ENCODE measurements around the gene LSAMP. TPM values are rescaled to one million over a fixed set of nuclear protein-coding genes. Genes with fewer than 3 reads are reported as not detected.

Gene LSAMP
- total RNA-seq, 6 experiments from 2014 or later: under 0.01 to 0.22 (median 0.12) TPM; not detected in 1

DNA sequence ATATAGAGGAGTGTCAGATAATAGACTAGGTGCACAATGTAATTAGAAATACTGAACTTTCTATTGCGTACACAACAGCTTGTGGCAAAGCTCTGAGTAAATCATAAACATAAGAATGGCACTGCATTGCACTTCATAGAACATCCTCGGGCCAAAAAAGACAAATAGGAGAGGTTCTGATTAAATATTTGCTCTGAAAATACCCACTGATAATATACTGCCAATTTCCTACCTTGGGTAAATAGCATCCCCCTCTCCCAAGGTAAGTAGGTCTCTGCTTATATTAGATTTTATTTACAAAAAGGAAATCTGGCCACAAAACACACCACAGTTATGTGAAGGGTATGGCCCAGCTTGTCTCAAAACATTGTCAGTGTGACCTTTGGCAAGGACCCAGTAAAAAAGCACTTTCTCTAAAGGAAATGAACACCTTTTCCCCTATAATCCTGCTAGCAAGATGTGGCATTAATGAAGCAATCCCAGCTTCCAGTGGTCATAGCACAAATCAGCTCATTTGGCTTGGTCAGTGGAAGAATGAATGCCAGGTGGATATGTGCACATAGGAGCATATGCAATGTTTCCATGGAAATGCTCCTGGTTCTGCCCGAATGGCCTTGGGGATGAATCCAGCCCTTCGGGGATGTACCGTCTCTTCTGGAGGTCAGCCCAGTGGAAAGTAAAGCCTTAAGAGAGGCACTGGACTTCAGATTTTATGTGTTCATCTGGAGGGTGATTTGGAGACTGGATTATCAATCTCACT, 315.9 kb downstream of the LSAMP start:
- WGBS (ENCODE audit: insufficient coverage, low coverage, low lambda C conversion rate, missing lambda C conversion rate): 13% methylated on average over 5 of the region's 5 CpGs
- TF ChIP-seq, protein P1, sequence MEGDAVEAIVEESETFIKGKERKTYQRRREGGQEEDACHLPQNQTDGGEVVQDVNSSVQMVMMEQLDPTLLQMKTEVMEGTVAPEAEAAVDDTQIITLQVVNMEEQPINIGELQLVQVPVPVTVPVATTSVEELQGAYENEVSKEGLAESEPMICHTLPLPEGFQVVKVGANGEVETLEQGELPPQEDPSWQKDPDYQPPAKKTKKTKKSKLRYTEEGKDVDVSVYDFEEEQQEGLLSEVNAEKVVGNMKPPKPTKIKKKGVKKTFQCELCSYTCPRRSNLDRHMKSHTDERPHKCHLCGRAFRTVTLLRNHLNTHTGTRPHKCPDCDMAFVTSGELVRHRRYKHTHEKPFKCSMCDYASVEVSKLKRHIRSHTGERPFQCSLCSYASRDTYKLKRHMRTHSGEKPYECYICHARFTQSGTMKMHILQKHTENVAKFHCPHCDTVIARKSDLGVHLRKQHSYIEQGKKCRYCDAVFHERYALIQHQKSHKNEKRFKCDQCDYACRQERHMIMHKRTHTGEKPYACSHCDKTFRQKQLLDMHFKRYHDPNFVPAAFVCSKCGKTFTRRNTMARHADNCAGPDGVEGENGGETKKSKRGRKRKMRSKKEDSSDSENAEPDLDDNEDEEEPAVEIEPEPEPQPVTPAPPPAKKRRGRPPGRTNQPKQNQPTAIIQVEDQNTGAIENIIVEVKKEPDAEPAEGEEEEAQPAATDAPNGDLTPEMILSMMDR (IDR thresholded peaks at IDR 0.05): no peak
- no peak for TF ChIP-seq POLR2A (IDR thresholded peaks at IDR 0.05)
- no peak for DNase-seq
- Histone ChIP-seq H3K27ac (no peak overlapping the region), H3K36me3 (no peaks in the 10 kb centered on the region), H3K9me3 (no peaks in the 10 kb centered on the region), H3K4me3 (no peak overlapping the region), H3K27me3 (no peaks in the 10 kb centered on the region), H3K4me1 (no peaks in the 10 kb centered on the region)
- peak; percentile 33 to 80 (median 66) for ATAC-seq
- intact Hi-C loops (cut with DNase I): no loop called here

DNA sequence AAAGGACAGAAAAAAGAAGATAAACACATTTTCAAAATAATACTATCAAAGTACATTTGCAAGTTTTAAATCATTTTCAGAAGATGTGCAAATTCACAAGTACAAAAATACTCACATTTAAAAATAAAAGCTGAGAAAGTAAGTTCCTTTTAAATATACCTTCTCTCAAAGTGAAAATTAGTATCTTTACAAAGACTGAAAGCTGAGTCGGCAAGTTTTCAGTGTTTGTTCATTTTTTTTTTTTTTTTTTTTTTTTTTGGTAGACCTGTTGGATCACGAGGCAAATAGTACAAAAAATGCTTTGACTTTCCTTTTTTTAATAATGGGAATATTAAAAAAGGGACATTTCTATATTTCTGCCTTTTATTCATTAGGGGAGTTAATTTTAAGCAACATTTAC, 317.8 kb downstream of the LSAMP start:
- Histone ChIP-seq H3K4me3 (no peak overlapping the region), H3K4me1 (no peaks in the 10 kb centered on the region), H3K27ac (no peak overlapping the region), H3K9me3 (no peaks in the 10 kb centered on the region), H3K27me3 (no peaks in the 10 kb centered on the region), H3K36me3 (no peaks in the 10 kb centered on the region)
- DNase-seq (no peak), ATAC-seq (no peak)
- intact Hi-C loops (cut with DNase I): no loop called here
- no peak for TF ChIP-seq POLR2A (IDR thresholded peaks at IDR 0.05)
- 44% methylated on average over 2 of the region's 2 CpGs for WGBS (ENCODE audit: insufficient coverage, low coverage, low lambda C conversion rate, missing lambda C conversion rate)

DNA sequence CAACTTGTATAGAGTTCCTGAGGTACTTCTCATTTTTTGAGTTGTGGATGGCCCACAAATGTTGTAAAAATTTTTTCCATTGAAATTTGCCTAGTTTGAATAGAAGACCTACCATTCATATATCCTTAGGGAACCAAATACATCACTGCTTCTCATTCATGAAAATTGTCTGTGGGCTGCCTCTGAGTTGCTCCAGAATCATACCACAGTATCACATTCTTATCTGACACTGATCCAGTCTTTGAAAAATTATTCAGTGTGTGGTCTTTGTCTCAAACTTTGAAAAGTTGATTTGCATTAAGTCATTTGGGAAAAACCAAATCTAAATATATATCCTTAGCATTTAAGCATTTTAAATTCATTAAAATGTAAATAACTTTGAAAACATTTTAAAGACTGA, 321.1 kb downstream of the LSAMP start:
- DNase-seq: no peak

DNA sequence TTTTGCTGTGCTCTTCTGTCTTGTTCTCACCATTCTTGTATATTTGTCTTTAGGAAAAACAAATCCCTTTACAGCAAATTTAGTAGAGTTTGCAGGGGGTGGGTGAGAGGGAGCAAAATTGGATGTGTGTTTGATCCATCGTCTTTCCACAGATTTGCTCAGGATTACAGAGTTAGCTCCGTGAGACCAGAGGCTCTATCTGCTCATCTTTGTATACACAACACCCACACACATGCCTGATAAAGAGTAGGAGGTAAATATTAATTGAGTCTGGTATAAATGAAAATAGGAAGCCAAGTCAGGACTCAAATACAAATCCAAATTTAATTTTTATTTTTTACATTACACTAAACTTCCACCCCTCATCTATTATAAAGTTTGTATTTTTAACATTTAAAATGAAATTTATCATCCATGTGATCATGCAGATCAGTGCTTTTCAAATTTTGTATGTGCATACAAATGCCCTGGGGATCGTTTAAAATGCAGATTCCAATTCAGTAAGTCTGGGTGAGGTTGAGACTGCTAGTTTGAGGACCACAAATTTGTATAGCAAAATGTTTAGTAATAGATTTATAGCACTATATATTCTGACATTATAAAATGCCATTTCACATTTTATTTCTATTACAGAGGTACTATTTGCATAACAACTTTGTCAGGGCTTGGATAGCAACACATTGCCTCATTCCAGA, 326.7 kb downstream of the LSAMP start:
- Histone ChIP-seq H3K36me3 (no peaks in the 10 kb centered on the region), H3K9me3 (no peaks in the 10 kb centered on the region), H3K27me3 (no peaks in the 10 kb centered on the region), H3K4me3 (no peak overlapping the region), H3K27ac (no peak overlapping the region), H3K4me1 (no peaks in the 10 kb centered on the region)
- intact Hi-C loops (cut with DNase I): no loop called here
- WGBS (ENCODE audit: insufficient coverage, low coverage, low lambda C conversion rate, missing lambda C conversion rate): 29% methylated on average over 3 of the region's 3 CpGs
- ATAC-seq (no peak), DNase-seq (no peak)
- no peak for TF ChIP-seq POLR2A (IDR thresholded peaks at IDR 0.05)
- TF ChIP-seq, protein P1 (IDR thresholded peaks at IDR 0.05): no peak

More for the DNA sequence above, 321.1 kb downstream of the LSAMP start:
- Histone ChIP-seq H3K27ac (no peak overlapping the region), H3K36me3 (no peaks in the 10 kb centered on the region), H3K4me3 (no peak overlapping the region), H3K4me1 (no peaks in the 10 kb centered on the region), H3K27me3 (no peaks in the 10 kb centered on the region), H3K9me3 (no peaks in the 10 kb centered on the region)
- intact Hi-C loops (cut with DNase I): no loop called here
- TF ChIP-seq POLR2A (IDR thresholded peaks at IDR 0.05): no peak
- TF ChIP-seq, protein P1 (IDR thresholded peaks at IDR 0.05): no peak
- ATAC-seq: no peak

DNA sequence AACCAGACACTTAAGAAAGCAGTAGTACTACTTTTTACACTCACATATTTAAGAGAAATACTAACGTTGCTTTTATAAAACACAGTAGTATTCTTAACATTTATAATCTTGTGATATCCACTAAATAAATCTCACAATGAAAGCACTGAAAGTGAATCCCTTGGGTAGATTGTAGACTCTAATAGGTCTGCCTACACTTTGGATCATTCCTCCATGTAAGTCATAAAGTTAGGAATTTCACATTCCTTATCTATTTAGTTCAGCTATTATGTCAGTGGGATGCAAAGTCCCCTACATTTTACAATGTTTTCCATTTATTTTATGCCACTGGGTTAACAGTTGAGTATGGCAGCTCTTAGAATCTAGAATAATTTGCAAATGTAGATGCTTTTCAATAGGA, 330.7 kb downstream of the LSAMP start:
- H3K27me3 ChIP-seq: no peaks in the 10 kb centered on the region
- ATAC-seq (no peak), DNase-seq (no peak)
- H3K36me3 ChIP-seq: no peaks in the 10 kb centered on the region
- 93% methylated on average over 1 of the region's 1 CpG for WGBS (ENCODE audit: insufficient coverage, low coverage, low lambda C conversion rate, missing lambda C conversion rate)
- H3K9me3 ChIP-seq: no peaks in the 10 kb centered on the region
- TF ChIP-seq, protein P1 (IDR thresholded peaks at IDR 0.05): no peak
- TF ChIP-seq POLR2A (IDR thresholded peaks at IDR 0.05): no peak
- H3K4me1 ChIP-seq: no peaks in the 10 kb centered on the region
- intact Hi-C loops (cut with DNase I): no loop called here
- no peak overlapping the region for H3K4me3 ChIP-seq
- H3K27ac ChIP-seq: no peak overlapping the region
